Measurements from ENCODE around the gene MAP2K6.
"Not testable (repeated sequence)": the region's sequence is repeated elsewhere in the genome, so short reads cannot be mapped to it uniquely, and the experiment has no call there.

- TF ChIP-seq, protein P1, sequence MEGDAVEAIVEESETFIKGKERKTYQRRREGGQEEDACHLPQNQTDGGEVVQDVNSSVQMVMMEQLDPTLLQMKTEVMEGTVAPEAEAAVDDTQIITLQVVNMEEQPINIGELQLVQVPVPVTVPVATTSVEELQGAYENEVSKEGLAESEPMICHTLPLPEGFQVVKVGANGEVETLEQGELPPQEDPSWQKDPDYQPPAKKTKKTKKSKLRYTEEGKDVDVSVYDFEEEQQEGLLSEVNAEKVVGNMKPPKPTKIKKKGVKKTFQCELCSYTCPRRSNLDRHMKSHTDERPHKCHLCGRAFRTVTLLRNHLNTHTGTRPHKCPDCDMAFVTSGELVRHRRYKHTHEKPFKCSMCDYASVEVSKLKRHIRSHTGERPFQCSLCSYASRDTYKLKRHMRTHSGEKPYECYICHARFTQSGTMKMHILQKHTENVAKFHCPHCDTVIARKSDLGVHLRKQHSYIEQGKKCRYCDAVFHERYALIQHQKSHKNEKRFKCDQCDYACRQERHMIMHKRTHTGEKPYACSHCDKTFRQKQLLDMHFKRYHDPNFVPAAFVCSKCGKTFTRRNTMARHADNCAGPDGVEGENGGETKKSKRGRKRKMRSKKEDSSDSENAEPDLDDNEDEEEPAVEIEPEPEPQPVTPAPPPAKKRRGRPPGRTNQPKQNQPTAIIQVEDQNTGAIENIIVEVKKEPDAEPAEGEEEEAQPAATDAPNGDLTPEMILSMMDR (conservative IDR thresholded peaks at IDR 0.05; ENCODE audit: low read length): not testable (repeated sequence)
- TF ChIP-seq EZH2phosphoT487 (IDR thresholded peaks at IDR 0.05; ENCODE audit: borderline replicate concordance): not testable (repeated sequence)
These were observed 65.3 kb downstream of the MAP2K6 start for GRCh38 chr17:69479756-69480155.
